ENCODE data around the gene CCNDBP1.
"Not testable (repeated sequence)": the region's sequence is repeated elsewhere in the genome, so short reads cannot be mapped to it uniquely, and the experiment has no call there.

Gene CCNDBP1, protein sequence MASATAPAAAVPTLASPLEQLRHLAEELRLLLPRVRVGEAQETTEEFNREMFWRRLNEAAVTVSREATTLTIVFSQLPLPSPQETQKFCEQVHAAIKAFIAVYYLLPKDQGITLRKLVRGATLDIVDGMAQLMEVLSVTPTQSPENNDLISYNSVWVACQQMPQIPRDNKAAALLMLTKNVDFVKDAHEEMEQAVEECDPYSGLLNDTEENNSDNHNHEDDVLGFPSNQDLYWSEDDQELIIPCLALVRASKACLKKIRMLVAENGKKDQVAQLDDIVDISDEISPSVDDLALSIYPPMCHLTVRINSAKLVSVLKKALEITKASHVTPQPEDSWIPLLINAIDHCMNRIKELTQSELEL

GRCh38 chr15:43185157-43186002 is at the start of gene CCNDBP1:
CCNDBP1 (plus strand) TSS chr15:43185403; CDS start chr15:43185499, 96 bp downstream.
- peak; percentile 75 for DNase-seq

- DNase-seq, result no peak
These were observed 41.8 kb upstream of the CCNDBP1 start for GRCh38 chr15:43143203-43143941.

- no peak for DNase-seq
These were observed 40.7 kb upstream of the CCNDBP1 start for GRCh38 chr15:43144512-43144911.

DNA sequence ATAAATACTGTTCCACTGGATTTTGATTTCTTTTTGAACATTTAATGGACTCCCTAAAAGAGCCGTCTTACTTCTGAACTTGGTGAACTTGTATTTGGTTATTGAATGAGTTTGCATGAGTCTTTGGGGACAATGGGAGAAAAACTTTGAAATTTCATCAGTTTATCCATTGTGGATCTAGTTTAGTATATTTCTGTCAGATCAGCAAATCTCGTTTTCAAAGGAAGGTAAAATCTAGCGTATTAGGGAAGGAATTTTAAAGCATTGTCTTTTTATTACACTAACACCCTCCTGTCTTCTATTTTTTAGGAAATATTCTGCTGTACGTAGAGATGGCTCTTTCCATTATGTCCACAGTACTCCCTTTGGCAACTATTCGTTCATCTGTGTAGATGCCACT is 39.0 kb upstream of the CCNDBP1 start:
- DNase-seq, result no peak

DNA sequence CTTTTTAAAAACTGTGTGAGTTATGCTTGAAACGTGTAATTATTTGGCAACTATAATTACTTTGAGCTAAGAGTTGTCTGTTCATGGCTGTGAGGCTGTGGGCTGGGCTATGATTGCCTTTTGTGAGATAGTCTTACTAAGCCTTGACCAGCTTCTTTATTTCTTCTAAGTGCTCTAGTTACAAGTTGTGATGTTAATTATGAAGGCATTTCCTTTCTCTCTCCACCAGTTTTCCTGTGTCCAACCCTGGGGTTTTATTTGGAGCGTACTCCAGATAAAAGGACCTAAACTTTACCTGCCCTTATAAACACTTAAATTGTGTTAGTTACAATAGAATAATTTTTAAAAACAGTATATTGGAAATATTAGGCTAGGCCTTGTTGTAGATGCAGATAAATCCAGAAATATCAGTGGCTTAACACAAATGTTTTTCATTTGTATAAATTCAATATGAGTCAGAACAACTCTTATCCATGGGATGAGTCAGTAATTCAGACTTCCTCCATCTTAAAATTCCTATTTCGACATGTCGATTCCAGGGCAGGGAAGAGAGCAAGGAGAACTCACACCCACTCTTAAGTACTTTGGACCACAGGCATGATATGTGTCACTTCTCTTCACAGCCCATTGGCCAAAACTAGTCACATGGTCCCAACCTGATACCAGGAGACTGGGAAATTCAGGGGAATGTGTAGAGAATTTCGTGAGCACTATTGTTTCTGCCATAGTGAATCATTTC is 34.8 kb upstream of the CCNDBP1 start:
- no peak for DNase-seq

DNA sequence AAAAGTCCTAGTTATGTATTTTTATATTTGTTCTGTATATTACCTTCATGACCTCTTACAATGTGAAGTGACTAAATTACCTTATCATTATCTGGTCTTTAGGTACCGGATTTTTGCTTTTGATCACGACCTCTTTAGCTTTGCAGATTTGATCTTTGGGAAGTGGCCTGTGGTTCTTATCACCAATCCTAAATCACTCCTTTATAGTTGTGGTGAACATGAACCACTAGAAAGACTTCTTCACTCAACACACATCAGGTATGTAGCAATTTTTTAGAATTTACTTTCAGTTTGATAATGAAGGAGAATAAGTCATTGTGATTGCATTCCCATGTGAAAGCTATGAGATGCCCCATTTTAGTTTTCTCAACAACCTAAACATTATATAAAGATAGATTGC is 33.5 kb upstream of the CCNDBP1 start:
- no peak for DNase-seq

- DNase-seq, result no peak
These were observed 31.9 kb upstream of the CCNDBP1 start for GRCh38 chr15:43153269-43153668.

DNA sequence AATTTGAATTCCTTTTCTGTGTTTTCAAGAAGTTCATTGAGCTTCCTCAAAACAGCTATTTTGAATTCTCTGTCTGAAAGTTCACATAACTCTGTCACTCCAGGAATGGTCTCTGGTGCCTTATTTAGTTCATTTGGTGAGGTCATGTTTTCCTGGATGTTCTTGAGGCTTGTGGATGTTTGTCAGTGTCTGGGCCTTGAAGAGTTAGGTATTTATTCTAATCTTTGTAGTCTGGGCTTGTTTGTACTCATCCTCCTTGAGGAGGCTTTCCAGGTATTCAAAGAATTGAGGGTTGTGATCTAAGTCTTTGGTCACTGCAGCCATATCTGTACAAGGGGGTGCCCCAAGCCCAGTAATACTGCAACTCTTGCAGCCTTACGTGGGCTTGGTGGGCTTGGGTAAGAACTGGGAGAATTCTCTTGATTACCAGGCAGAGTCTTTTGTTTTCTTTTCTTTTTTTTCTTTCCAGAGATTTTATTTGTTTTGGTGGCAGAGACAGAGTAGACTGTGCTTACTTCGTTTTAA is 19.3 kb upstream of the CCNDBP1 start:
- no peak for DNase-seq

DNA sequence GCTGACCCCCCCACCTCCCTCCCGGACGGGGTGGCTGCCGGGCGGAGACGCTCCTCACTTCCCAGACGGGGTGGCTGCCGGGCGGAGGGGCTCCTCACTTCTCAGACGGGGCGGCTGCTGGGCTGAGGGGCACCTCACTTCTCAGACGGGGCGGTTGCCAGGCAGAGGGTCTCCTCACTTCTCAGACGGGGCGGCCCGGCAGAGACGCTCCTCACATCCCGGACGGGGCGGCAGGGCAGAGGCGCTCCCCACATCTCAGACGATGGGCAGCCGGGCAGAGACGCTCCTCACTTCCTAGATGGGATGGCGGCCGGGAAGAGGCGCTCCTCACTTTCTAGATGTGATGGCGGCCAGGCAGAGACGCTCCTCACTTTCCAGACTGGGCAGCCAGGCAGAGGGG is 17.9 kb upstream of the CCNDBP1 start:
- not testable (repeated sequence) for DNase-seq

GRCh38 chr15:43168192-43169107 is 16.8 kb upstream of the CCNDBP1 start:
- DNase-seq, result no peak

- no peak for DNase-seq
These were observed 15.3 kb upstream of the CCNDBP1 start for GRCh38 chr15:43169888-43170287.

DNA sequence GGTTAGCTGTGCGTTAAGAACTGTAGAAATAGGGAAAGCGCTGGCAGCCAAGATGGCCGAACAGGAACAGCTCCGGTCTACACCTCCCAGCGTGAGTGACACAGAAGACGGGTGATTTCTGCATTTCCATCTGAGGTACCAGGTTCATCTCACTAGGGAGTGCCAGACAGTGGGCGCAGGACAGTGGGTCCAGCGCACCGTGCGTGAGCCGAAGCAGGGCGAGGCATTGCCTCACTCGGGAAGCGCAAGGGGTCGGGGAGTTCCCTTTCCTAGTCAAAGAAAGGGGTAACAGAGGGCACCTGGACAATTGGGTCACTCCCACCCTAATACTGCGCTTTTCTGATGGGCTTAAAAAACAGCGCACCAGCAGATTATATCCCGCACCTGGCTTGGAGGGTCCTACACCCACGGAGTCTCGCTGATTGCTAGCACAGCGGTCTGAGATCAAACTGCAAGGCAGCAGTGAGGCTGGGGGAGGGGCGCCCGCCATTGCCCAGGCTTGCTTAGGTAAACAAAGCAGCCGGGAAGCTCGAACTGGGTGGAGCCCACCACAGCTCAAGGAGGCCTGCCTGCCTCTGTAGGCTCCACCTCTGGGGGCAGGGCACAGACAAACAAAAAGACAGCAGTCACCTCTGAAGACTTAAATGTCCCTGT is 9.4 kb upstream of the CCNDBP1 start:
- DNase-seq, result not testable (repeated sequence)

GRCh38 chr15:43177147-43177546 is 8.1 kb upstream of the CCNDBP1 start:
- not testable (repeated sequence) for DNase-seq

- DNase-seq, result no peak
These were observed 1.9 kb upstream of the CCNDBP1 start for GRCh38 chr15:43183270-43183669.

DNA sequence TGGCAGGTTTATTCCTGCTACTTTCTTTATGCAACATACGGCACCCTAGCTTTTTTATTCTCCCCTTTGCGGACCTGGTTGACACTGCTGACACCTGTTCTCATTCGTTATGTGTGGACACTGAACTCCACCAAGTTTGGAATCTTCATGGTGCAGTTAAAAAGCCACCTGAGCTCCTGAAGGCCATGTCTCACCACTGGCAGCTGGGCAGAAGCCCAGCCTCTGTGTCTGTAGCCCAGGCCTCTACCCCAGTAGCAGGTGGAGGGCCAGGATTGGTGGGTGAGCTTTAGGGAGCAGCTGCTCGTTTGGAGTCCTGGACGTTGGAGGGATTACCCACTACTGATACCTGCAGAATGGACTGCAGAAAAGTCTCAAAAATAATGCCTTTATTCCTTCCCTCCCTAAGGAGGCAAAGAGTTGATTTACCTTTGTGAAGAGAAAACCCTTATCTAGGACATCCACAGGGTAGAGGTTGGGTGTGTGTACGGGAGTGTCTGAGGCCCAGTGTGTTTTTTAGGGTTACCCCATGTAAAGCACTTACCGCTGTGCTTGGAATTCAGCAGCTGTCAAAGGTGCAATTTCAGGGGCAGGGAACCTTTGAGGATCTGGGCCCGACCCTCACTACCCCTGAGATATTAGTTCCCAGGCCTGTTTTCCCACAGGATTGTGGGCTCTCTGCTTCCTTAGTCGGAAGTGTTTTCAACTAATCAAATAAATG is 637 bp upstream of the CCNDBP1 start:
- no peak for DNase-seq

- no peak for DNase-seq
These were observed 775 bp downstream of the CCNDBP1 start for GRCh38 chr15:43186003-43186353.

DNA sequence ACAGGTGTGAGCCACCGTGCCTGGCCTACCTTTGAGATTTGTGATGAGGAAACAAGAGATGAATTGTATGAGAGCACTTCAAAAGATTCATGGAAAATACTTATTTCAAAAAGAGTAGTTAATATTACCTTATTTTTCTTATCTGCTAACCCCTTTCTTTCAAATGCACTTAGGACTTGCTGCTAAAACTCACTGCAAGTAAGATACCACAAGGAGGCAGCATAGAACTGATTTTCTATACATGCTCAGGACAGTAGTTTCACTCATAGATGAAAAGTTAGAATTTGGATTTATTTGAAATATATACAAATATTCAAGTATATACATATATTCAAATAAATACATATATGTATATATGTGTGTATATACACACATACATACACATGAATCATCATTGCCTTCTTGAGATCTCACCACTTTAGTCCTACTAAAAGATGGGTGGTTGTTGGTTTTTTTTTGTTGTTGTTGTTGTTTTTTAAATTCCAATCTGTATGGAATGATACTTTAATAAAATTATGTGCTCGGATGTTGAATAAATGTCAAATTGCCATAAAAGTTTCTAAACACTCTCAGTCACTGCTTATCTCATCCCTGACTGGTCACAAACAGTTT is 2.4 kb downstream of the CCNDBP1 start:
- no peak for DNase-seq

DNA sequence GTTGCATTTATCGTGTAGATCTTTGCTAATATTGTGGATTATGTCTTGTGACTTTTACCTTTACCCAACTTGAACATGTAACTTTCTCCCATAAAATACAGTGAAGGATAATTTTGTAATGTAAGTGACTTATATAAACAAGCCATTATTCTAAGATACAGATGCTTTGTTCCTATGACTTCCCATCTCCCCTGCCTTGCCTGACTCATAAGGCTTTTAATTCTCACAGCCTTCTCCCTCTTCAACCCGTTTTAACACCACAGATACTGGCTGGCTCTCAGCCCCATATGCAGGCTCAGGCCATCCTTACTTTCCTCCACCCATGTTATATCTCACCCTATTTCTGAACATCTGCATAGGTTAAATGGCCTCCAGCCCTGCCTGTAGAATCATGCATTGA is 4.1 kb downstream of the CCNDBP1 start:
- no peak for DNase-seq

DNA sequence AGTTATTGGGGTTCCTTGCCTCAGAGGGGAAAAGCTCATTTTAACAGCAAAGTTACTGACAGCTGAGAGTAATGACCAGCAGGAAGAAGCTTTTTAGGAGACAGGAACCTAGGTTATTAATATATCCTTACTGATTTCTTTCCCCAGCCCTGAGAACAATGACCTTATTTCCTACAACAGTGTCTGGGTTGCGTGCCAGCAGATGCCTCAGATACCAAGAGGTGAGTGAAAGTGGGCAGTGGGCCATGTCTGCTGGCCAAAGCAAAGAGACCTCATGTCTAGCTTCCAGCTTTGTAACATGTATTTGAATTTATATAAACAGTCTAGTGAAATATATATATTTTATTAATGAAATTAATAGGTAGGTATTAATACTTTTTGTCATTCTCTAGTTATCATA is 5.0 kb downstream of the CCNDBP1 start:
- DNase-seq, result no peak

DNA sequence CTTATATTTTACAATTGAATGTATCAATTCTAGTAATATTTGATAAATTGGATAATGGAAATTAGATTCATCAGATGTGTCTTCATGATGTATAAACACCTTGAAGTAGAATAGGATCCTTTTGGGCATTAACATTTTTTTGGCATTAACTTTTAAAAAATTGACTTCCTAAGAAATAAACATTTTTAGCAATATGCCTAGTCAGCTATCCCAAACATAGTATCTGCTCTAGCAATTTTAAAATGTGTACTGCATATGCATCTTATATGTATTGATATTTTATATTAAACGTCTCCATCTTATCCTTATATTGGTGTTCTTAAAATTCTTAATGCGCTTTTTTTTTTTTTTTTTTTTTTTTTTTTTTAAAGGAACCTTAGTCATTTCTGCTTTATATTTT is 8.5 kb downstream of the CCNDBP1 start:
- no peak for DNase-seq

Data from NCI-H748 treated with DMSO at 0.1 percent for 48 hours (cell line).